Lung (tissue), 12 donors: ENCODE data around the gene PCSK7. TPM values are rescaled to one million over a fixed set of nuclear protein-coding genes. Genes with fewer than 3 reads are reported as not detected.

ENCODE experiments used
- ATAC-seq: fragments of 200-7000 bp; cut with Tn5 transposase; one replicate; pipeline ENCODE4 v1.9.1; 2020; ENCODE audit warnings: moderate number of reproducible peaks; ENCODE audit not compliant: insufficient read depth, low FRiP score
- DNase-seq, 3 donors: peaks; one replicate each; pipeline ENCODE4 v3.0.0-alpha.2; 2013 to 2017
- H3K27ac ChIP-seq, 2 donors: one replicate each; pipeline ENCODE4 v1.5.1; 2013; ENCODE audit warnings: mild to moderate bottlenecking in 2 of 2, moderate library complexity in 2 of 2, control low read depth in 1 of 2, inconsistent platforms in 1 of 2, low read depth in 1 of 2, low read length in 1 of 2
- H3K27me3 ChIP-seq, 3 donors: one replicate each; pipeline ENCODE4 v1.5.1; 2013; ENCODE audit warnings: low read length in 2 of 3; ENCODE audit not compliant: control insufficient read depth in 3 of 3, insufficient read depth in 3 of 3
- H3K36me3 ChIP-seq, 4 donors: one replicate each; pipeline ENCODE4 v1.5.1; 2013; ENCODE audit warnings: low read length in 4 of 4, mild to moderate bottlenecking in 1 of 4, moderate library complexity in 1 of 4; ENCODE audit not compliant: control insufficient read depth in 4 of 4, insufficient read depth in 4 of 4
- H3K4me1 ChIP-seq, 5 donors: one replicate each; pipeline ENCODE4 v1.5.1; 2013; ENCODE audit warnings: low read length in 5 of 5, mild to moderate bottlenecking in 2 of 5, moderate library complexity in 1 of 5; ENCODE audit not compliant: control insufficient read depth in 5 of 5, insufficient read depth in 5 of 5
- H3K4me3 ChIP-seq: one replicate; pipeline ENCODE4 v1.5.1; 2013; ENCODE audit warnings: mild to moderate bottlenecking, control low read depth, moderate library complexity
- H3K9ac ChIP-seq, 2 donors: one replicate each; pipeline ENCODE4 v1.5.1; 2013; ENCODE audit warnings: low read length in 2 of 2, control low read depth in 1 of 2; ENCODE audit not compliant: insufficient read depth in 1 of 2
- H3K9me3 ChIP-seq, 4 donors: one replicate each; pipeline ENCODE4 v1.5.1; 2013; ENCODE audit warnings: low read length in 3 of 4, mild to moderate bottlenecking in 1 of 4, moderate library complexity in 1 of 4; ENCODE audit not compliant: control insufficient read depth in 4 of 4, insufficient read depth in 3 of 4
- CTCF ChIP-seq: IDR thresholded peaks from 2 replicates; pipeline ENCODE4 v1.5.1; 2012; ENCODE audit warnings: mild to moderate bottlenecking; ENCODE audit errors: control extremely low read depth, extremely low read depth
- WGBS, 2 donors: extraction: QIAGEN DNeasy Blood & Tissue Kit; methylation state at CpG; one replicate each; pipeline ENCODE4 v1.1.7; 2013; 5-methylcytosine and 5-hydroxymethylcytosine counted together
- polyA plus RNA-seq, 2 donors: library from polyadenylated mRNA; stranded (reverse); fragments of 200-250 nt; gene quantifications; one replicate each; pipeline ENCODE4 v1.2.1, GENCODE V29; 2013
- total RNA-seq, 2 donors: library from RNA; depleted of rRNA in 1 of 2; stranded (reverse); fragments of >200 nt in 1 of 2; gene quantifications; one replicate each; pipeline ENCODE4 v1.2.1, GENCODE V29; 2014 to 2021
- donor health status: control.
- donor health status: control.
- donor health status: Bipolar disorder and iron deficiency.
- donor health status: healthy.
- donor health status: DM: yes; HTN: yes; CAD: no.

The PCSK7 gene
- total and polyA plus RNA-seq, 4 donors: 29.2 to 82.5 (median 32.9) TPM

- peaks cover 0 to 12% (median 0%) of the 10 kb centered on the region in 5 donors for H3K4me1 ChIP-seq
- ATAC-seq: no peak
- DNase-seq: no peak
Measured at GRCh38 chr11:117195258-117195657, 36.6 kb downstream of the PCSK7 start.

GRCh38 chr11:117194267-117194666 is 37.6 kb downstream of the PCSK7 start:
- no peak for TF ChIP-seq CTCF
- Histone ChIP-seq H3K9ac (no peak overlapping the region), H3K27me3 (no peaks in the 10 kb centered on the region), H3K4me3 (no peak overlapping the region), H3K27ac (no peak overlapping the region), H3K9me3 (no peaks in the 10 kb centered on the region), H3K4me1 (peaks cover 0 to 10% (median 0%) of the 10 kb centered on the region in 5 donors), H3K36me3 (peaks cover 4 to 49% (median 11%) of the 10 kb centered on the region in 4 donors)
- no peak for ATAC-seq
- no peak for DNase-seq
- 88 to 93% methylated on average over 5 of the region's 5 CpGs for WGBS, 2 donors

More at GRCh38 chr11:117195258-117195657, 36.6 kb downstream of the PCSK7 start:
- Histone ChIP-seq H3K9me3 (no peaks in the 10 kb centered on the region), H3K27me3 (no peaks in the 10 kb centered on the region), H3K9ac (no peak overlapping the region), H3K4me3 (no peak overlapping the region), H3K27ac (peak overlapping the region in 1 of 2 donors; percentile 38), H3K36me3 (peaks cover 4 to 39% (median 10%) of the 10 kb centered on the region in 4 donors)
- no peak for TF ChIP-seq CTCF
- 84 to 85% methylated on average over 4 of the region's 4 CpGs for WGBS, 2 donors

GRCh38 chr11:117193130-117194020 is 38.5 kb downstream of the PCSK7 start:
- Histone ChIP-seq H3K36me3 (peaks cover 4 to 58% (median 11%) of the 10 kb centered on the region in 4 donors), H3K9ac (no peak overlapping the region), H3K27ac (no peak overlapping the region), H3K27me3 (no peaks in the 10 kb centered on the region), H3K4me3 (no peak overlapping the region), H3K9me3 (no peaks in the 10 kb centered on the region), H3K4me1 (peaks cover 0 to 5% (median 0%) of the 10 kb centered on the region in 5 donors)
- no peak for DNase-seq
- no peak for ATAC-seq
- TF ChIP-seq CTCF: no peak
- 95 to 97% methylated on average over 15 of the region's 15 CpGs for whole genome bisulfite sequencing, 2 donors
